ENCODE results near the gene SGMS1.

DNA sequence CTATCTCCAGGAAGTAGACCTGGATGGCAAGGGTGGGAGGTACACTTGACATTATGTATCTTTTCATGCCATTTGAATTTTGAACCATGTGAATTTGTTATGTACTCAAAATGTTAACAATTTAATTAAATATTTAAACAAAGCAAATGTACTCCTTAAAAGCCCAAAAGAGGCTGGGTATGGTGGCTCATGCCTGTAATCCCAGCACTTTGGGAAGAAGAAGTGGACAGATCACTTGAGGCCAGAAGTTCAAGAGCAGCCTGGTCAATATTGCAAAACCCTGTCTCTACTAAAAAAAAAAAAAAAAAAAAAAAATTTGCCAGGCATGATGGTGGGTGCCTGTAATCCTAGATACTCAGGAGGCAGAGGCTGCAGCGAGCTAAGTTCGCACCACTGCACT is 235.6 kb downstream of the SGMS1 start:
- TF ChIP-seq, protein P1, sequence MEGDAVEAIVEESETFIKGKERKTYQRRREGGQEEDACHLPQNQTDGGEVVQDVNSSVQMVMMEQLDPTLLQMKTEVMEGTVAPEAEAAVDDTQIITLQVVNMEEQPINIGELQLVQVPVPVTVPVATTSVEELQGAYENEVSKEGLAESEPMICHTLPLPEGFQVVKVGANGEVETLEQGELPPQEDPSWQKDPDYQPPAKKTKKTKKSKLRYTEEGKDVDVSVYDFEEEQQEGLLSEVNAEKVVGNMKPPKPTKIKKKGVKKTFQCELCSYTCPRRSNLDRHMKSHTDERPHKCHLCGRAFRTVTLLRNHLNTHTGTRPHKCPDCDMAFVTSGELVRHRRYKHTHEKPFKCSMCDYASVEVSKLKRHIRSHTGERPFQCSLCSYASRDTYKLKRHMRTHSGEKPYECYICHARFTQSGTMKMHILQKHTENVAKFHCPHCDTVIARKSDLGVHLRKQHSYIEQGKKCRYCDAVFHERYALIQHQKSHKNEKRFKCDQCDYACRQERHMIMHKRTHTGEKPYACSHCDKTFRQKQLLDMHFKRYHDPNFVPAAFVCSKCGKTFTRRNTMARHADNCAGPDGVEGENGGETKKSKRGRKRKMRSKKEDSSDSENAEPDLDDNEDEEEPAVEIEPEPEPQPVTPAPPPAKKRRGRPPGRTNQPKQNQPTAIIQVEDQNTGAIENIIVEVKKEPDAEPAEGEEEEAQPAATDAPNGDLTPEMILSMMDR (IDR thresholded peaks at IDR 0.05; ENCODE audit: insufficient read depth, low read depth, low read length) = no peak
- no peak for TF ChIP-seq EZH2 (IDR thresholded peaks at IDR 0.05; ENCODE audit: insufficient read depth, low read length)
